ENCODE measurements around the gene RIMBP3C. TPM values are rescaled to one million over a fixed set of nuclear protein-coding genes. Genes with fewer than 3 reads are reported as not detected.
A peak's percentile ranks its signal among the peaks of the same experiment; 100 is the strongest.
"Not testable (repeated sequence)": the region's sequence is repeated elsewhere in the genome, so short reads cannot be mapped to it uniquely, and the experiment has no call there.

RIMBP3C gene
- polyA plus RNA-seq, 6 donors from 2014 or later = 0.21 to 0.48 TPM; not detected in 4

DNA sequence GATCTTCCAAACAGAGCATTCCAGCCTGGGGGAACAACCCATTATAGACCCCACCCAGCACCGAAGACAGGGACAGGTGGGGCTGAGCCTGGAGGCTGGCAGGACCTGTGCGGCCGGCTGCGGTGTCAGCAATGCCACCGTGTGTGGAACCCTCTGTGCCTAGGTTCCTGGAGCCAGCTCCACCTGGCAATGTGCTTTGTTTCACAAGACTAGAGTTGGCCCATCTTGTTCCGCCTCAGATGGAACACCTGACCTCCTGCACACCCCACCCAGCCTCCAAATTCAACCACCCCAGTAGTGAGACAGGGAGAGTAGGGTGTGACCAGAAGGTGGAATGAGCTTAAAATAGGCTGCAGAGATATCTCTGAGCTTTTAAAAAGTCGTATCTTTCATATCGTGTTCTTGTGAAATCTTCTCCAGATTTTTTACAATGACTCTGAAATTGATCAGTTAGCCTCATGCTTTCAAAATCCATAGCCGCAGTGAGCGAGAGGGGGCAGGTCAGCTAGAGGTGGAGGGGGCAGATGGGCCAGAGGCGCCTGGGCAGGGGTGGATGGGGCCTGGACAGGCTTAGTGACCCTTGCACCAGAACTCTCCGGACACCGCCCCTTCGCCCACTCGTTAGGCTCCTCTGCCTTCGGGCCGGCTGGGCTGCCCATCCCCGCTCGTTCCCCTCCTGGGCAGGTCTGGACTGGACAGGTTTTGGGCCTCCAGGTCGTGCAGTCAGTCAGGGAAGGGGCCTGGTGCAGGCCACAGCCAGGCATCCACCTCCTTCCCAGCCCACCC is 18.2 kb downstream of the RIMBP3C start:
- H3K27me3 Mint-ChIP-seq; ATAC-seq (ENCODE audit: low read depth in 2 of 2); H3K4me1 Mint-ChIP-seq; DNase-seq; H3K36me3 Mint-ChIP-seq; H3K9me3 Mint-ChIP-seq; H3K27ac Mint-ChIP-seq; H3K4me3 Mint-ChIP-seq: not testable (repeated sequence)

DNA sequence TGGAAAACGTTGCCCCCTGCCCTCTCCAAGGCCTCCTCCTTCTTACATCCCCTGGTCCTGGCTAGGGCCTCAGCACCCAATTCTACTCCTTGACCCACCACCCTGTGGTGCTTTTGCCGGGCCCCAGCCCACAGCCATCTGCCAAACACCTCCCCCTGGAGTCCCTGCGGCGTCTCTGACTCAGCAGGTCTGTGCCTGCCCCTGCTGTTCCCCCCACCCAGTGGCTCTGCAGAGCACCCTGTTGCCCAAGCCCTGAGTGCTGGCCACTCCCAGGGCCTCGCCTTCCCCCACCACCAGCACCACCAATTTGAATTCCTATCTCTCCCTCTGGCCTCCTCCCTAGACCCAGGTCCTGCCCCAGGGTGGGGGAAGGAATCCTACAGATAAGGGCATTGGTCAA is 19.7 kb downstream of the RIMBP3C start:
- H3K4me1 Mint-ChIP-seq, H3K36me3 Mint-ChIP-seq: not testable (repeated sequence)

GRCh38 chr22:21526705-21527500 is 24.4 kb downstream of the RIMBP3C start:
- H3K4me1 Mint-ChIP-seq; H3K4me3 Mint-ChIP-seq; H3K27ac Mint-ChIP-seq; H3K36me3 Mint-ChIP-seq; DNase-seq; ATAC-seq (ENCODE audit: low read depth in 2 of 2); H3K9me3 Mint-ChIP-seq; H3K27me3 Mint-ChIP-seq: not testable (repeated sequence)

More for the DNA sequence above, 19.7 kb downstream of the RIMBP3C start:
- DNase-seq; H3K27me3 Mint-ChIP-seq; H3K27ac Mint-ChIP-seq; H3K9me3 Mint-ChIP-seq; H3K4me3 Mint-ChIP-seq; ATAC-seq (ENCODE audit: low read depth in 2 of 2): not testable (repeated sequence)

GRCh38 chr22:21516970-21517764 is 34.1 kb downstream of the RIMBP3C start:
- H3K4me3 Mint-ChIP-seq, H3K9me3 Mint-ChIP-seq, H3K27ac Mint-ChIP-seq: not testable (repeated sequence)

GRCh38 chr22:21516522-21516921 is 34.7 kb downstream of the RIMBP3C start:
- H3K9me3 Mint-ChIP-seq; H3K27me3 Mint-ChIP-seq; DNase-seq; H3K27ac Mint-ChIP-seq; H3K4me1 Mint-ChIP-seq; ATAC-seq (ENCODE audit: low read depth in 2 of 2); H3K4me3 Mint-ChIP-seq; H3K36me3 Mint-ChIP-seq: not testable (repeated sequence)

More at GRCh38 chr22:21516970-21517764, 34.1 kb downstream of the RIMBP3C start:
- H3K36me3 Mint-ChIP-seq, H3K27me3 Mint-ChIP-seq, DNase-seq, H3K4me1 Mint-ChIP-seq: not testable (repeated sequence)
- ATAC-seq (ENCODE audit: low read depth in 2 of 2) = peak; percentile 82 to 84

DNA sequence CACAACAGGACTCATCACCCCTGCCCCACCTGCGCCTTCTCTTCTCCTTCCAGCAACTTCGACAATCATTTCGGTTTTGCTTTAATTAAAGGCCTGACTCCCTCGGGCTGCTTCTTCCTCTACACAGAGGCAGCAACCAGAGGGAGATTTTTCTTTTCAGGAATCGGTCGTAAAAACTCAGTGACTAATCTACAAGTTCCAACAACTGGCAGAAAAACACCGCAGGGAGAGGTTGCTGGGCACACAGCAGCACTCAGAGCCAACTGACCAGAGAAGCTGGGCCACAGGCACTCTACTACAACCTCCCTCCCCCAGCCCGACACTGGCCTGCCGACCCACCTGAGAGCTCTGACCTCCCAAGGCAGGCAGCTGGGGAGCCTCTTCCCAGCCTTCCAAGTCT is 36.0 kb downstream of the RIMBP3C start:
- not testable (repeated sequence) for DNase-seq; H3K9me3 Mint-ChIP-seq; H3K36me3 Mint-ChIP-seq; H3K4me1 Mint-ChIP-seq; H3K27ac Mint-ChIP-seq; H3K4me3 Mint-ChIP-seq; H3K27me3 Mint-ChIP-seq; ATAC-seq (ENCODE audit: low read depth in 2 of 2)

GRCh38 chr22:21514117-21514516 is 37.1 kb downstream of the RIMBP3C start:
- H3K4me3 Mint-ChIP-seq, H3K36me3 Mint-ChIP-seq, H3K4me1 Mint-ChIP-seq, H3K27ac Mint-ChIP-seq, H3K27me3 Mint-ChIP-seq, H3K9me3 Mint-ChIP-seq, DNase-seq: not testable (repeated sequence)
- ATAC-seq (ENCODE audit: low read depth in 2 of 2) = peak; percentile 84

DNA sequence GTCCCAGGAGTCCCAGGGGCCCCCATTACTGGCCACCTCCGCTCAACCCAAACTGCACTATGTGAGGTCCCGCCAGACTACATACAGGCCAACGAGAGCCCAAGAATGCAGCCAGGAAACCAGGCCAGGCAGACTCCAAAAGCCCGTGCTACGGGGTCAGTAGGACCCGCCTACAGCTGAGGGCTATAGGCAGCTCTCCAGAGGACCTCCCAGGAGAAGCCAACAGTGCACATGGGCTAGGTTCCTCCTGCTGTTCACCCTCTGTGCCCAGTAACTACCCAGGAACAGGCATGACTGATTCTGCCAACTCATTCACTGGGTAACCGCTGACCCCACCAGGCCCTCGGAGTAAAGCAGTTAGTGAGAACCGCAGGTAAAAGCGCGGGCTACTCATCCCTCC is 39.2 kb downstream of the RIMBP3C start:
- not testable (repeated sequence) for H3K27me3 Mint-ChIP-seq; H3K9me3 Mint-ChIP-seq; H3K4me3 Mint-ChIP-seq; ATAC-seq (ENCODE audit: low read depth in 2 of 2); H3K4me1 Mint-ChIP-seq; DNase-seq; H3K27ac Mint-ChIP-seq; H3K36me3 Mint-ChIP-seq

GRCh38 chr22:21510397-21510796 is 40.9 kb downstream of the RIMBP3C start:
- H3K36me3 Mint-ChIP-seq; H3K27me3 Mint-ChIP-seq; H3K4me3 Mint-ChIP-seq; H3K9me3 Mint-ChIP-seq; H3K4me1 Mint-ChIP-seq; H3K27ac Mint-ChIP-seq; ATAC-seq (ENCODE audit: low read depth in 2 of 2); DNase-seq: not testable (repeated sequence)

DNA sequence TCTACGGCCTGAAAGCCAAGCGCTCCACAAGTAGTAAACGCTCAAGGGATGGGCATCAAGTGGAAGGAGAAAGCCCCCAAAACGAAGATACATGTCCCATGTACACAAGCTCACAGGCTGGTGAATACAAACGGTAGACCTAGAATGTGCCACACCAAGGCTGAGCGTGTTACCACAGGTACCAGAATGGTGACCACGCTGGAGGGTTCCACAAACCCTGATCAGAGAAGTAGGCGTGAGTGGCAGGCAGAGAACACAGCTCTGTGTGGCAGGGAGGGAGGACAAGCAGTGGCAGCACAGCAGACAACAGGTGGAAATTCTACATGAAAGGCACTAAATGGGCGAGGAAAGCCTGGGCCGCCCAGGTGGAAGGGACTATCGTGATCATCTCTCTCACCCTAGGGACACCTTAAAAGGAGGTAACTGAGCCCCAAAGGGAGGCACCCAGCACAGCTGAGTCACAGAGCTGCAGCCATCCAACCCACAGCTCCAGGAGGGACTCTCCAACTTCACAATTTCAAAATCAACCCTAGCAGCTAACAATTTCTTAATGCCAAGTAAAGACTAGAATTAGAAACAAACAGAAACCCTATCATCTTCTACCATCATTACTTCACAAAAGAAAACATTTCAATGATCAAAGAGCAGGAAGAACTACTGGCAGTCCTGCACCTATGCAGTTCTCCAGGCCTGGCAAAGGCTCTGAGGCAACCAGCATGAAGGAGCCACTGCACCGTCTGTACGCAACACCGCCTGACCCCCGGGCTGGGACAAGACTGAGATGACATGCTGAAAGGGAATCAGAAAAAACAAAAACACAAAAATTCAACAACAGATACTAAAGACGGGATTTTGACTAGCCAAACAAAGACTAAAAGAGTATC is 51.4 kb downstream of the RIMBP3C start:
- not testable (repeated sequence) for H3K27me3 Mint-ChIP-seq; H3K4me3 Mint-ChIP-seq; H3K9me3 Mint-ChIP-seq; H3K36me3 Mint-ChIP-seq; H3K4me1 Mint-ChIP-seq; DNase-seq; ATAC-seq (ENCODE audit: low read depth in 2 of 2); H3K27ac Mint-ChIP-seq

DNA sequence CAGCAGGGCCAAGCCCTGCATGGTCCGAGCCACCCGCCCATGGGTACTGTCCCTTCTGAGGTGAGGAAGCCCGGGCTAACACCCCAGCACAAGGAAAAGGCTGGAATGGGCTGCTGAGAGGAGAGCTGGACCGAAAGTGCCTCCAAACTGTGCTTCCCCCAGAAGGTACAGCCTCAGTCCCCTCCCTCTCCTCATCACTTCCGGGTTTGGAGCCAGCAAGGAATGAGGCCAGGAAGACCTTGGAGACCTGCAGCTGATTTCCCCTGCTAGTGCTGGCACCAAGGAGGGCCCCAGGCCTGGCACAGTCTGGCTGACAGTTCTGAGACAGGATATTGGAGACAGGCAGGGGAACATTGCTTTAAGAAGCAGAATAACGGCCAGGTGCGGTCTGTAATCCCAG is 52.8 kb downstream of the RIMBP3C start:
- H3K4me3 Mint-ChIP-seq; H3K4me1 Mint-ChIP-seq; H3K27me3 Mint-ChIP-seq; H3K9me3 Mint-ChIP-seq; H3K36me3 Mint-ChIP-seq; DNase-seq; H3K27ac Mint-ChIP-seq; ATAC-seq (ENCODE audit: low read depth in 2 of 2): not testable (repeated sequence)

DNA sequence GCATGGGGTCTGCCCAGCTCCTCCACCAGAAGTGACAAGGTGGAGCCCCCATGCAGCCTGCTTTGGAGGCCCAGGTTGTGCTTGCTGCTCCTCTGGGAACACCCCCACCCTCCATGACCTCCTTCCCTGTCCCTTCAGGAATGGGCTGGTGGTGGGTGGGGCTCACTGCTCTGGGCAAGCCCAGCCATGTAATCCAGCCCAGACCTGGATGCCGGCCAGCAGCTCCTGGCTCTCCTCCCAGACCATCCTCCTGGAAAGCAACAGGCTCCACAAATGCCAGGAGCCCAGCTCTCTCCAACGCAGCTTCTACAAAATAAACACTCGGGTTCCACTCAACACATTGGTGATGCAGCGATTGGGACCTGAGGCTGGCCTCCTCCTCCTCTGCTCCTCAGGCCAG is 53.3 kb downstream of the RIMBP3C start:
- not testable (repeated sequence) for H3K9me3 Mint-ChIP-seq; DNase-seq; H3K36me3 Mint-ChIP-seq; H3K27me3 Mint-ChIP-seq; H3K4me1 Mint-ChIP-seq; H3K4me3 Mint-ChIP-seq; H3K27ac Mint-ChIP-seq; ATAC-seq (ENCODE audit: low read depth in 2 of 2)

All from naive B cell (primary cell).